ENCODE results near the gene SMG6. TPM values are rescaled to one million over a fixed set of nuclear protein-coding genes. Genes with fewer than 3 reads are reported as not detected.
"Not testable (repeated sequence)": the region's sequence is repeated elsewhere in the genome, so short reads cannot be mapped to it uniquely, and the experiment has no call there.

Gene SMG6
- polyA plus RNA-seq, 4 donors, result 15.9 to 17.1 (median 16.4) TPM

DNA sequence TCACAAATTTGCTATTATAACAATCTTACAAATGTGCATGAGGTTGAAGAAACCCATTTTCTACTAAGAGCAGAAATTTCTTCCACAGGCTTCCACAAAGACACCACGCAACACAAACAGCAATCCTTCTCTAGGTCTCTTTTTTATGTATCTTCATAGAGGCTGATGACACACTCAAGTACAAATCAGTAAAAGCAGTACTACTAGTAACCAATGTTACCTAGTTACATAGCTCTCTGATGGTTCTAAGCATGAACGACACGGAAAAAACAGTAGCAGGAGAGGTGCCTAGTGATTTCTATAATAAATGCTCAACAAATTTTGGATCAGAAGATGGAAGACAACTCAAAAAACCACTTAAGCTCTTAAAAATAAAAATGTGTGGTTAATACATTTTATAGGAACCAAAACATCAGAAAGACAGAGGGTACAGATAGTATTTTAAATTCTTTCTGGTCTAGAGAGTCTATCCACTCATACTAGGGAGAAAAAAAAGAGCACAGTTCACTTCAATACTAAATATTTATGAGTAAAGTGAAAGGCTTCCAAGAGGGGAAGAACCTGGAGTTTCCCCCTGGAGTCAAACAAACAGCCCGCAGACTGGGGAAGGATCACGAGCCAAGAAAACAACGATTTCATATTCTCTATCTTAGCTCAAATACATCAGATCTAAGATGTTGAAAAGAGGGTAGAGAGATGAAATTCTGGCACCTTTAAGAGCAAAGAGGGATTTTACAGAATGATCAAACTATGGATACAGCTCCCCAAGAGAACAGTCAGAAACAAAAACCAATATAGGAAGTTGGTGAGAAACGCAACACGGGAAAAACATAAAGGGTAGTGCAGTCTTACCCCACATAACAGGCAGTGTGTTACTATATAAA is 40.2 kb downstream of the SMG6 start:
- H3K9me3 ChIP-seq (ENCODE audit: control insufficient read depth in 2 of 2, insufficient read depth in 1 of 2, low read depth in 1 of 2, low read length in 1 of 2), result no peaks in the 10 kb centered on the region
- no peak for DNase-seq
- no peak for FAIRE-seq
- H3K27me3 ChIP-seq (ENCODE audit: control insufficient read depth in 3 of 3, insufficient read depth in 3 of 3, low read length in 3 of 3), result no peaks in the 10 kb centered on the region
- peaks cover 0 to 14% (median 2%) of the 10 kb centered on the region in 3 donors for H3K36me3 ChIP-seq (ENCODE audit: control insufficient read depth in 3 of 3, insufficient read depth in 2 of 3, low read depth in 1 of 3, low read length in 3 of 3)
- no peak overlapping the region for H3K4me3 ChIP-seq (ENCODE audit: low read depth in 1 of 3, low read length in 3 of 3)
- WGBS, 3 donors, result 62 to 86% (median 67%) methylated on average over 8 of the region's 8 CpGs
- peaks cover 0 to 8% (median 4%) of the 10 kb centered on the region in 3 donors for H3K4me1 ChIP-seq (ENCODE audit: control insufficient read depth in 3 of 3, insufficient read depth in 2 of 3, low read depth in 1 of 3, low read length in 2 of 3)
- H3K27ac ChIP-seq (ENCODE audit: low read depth in 1 of 3, low read length in 2 of 3), result peak overlapping the region; percentile 3 to 80 (median 66)

DNA sequence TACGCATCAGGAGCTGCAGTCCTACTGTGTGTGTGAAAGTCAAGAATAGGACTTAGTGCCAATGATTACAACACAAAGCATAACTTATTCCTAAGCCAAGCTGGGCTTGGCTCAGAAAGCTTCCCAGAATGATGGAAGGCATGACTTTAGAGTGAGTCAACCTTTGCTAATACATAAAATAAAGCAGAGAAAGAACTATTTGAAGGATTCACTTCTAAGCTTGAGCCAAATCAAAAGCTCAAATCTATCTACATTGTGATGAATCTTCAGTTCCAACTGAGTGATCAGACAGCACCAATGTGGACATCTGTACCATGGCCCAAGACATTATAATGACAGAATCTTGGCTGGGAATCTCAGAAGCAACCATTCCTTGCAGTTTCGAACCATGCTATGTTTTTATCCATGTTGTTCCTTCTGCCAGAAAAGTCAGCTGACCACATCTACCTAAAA is 41.4 kb downstream of the SMG6 start:
- H3K9me3 ChIP-seq (ENCODE audit: control insufficient read depth in 2 of 2, insufficient read depth in 1 of 2, low read depth in 1 of 2, low read length in 1 of 2), result no peaks in the 10 kb centered on the region
- peak overlapping the region in 1 of 3 donors; percentile 42 for H3K27ac ChIP-seq (ENCODE audit: low read depth in 1 of 3, low read length in 2 of 3)
- no peak overlapping the region for H3K4me3 ChIP-seq (ENCODE audit: low read depth in 1 of 3, low read length in 3 of 3)
- H3K4me1 ChIP-seq (ENCODE audit: control insufficient read depth in 3 of 3, insufficient read depth in 2 of 3, low read depth in 1 of 3, low read length in 2 of 3), result peaks cover 0 to 8% (median 4%) of the 10 kb centered on the region in 3 donors
- peaks cover 0 to 20% (median 2%) of the 10 kb centered on the region in 3 donors for H3K36me3 ChIP-seq (ENCODE audit: control insufficient read depth in 3 of 3, insufficient read depth in 2 of 3, low read depth in 1 of 3, low read length in 3 of 3)
- H3K27me3 ChIP-seq (ENCODE audit: control insufficient read depth in 3 of 3, insufficient read depth in 3 of 3, low read length in 3 of 3), result no peaks in the 10 kb centered on the region
- DNase-seq (no peak), FAIRE-seq (no peak)
- 86 to 98% (median 88%) methylated on average over 2 of the region's 2 CpGs for WGBS, 3 donors

DNA sequence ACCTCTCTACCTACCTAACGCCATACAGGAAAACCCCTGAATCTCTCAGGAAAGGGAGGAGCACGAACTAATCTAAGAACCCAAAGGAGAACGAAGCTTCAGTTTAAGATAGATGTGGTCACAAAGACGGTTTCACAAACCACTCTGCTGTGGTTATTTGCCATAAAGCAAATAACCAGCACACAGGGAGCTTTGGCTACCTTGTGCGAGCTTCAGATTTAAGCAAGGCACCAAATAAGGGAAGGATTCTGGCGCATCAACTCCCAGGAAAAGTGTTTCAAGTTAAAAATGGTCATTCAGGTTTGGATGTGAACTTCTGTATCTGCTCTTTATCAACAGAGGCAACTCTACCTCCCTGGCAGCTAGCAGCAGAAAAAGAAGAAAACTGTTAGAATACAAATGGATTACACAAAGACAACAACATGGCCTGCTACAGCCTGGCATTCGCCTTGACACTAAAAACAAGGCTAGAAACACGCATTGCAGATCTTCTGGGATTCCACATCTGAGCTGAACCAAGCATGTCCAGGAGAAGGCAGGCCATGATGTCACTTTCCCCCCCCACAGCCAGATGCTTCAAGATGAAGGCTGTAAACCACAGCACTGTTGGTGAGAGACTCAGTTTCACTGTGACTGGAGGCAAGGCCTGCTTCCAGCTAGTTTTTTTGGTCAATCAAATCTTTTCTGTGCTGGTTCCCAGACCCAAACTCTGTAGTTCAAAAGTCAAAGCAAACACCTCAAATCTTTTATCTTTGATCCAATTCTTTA is 43.6 kb downstream of the SMG6 start:
- FAIRE-seq (no peak), DNase-seq (no peak)
- peaks cover 0 to 18% (median 2%) of the 10 kb centered on the region in 3 donors for H3K36me3 ChIP-seq (ENCODE audit: control insufficient read depth in 3 of 3, insufficient read depth in 2 of 3, low read depth in 1 of 3, low read length in 3 of 3)
- no peaks in the 10 kb centered on the region for H3K9me3 ChIP-seq (ENCODE audit: control insufficient read depth in 2 of 2, insufficient read depth in 1 of 2, low read depth in 1 of 2, low read length in 1 of 2)
- H3K4me1 ChIP-seq (ENCODE audit: control insufficient read depth in 3 of 3, insufficient read depth in 2 of 3, low read depth in 1 of 3, low read length in 2 of 3), result peaks cover 0 to 8% (median 4%) of the 10 kb centered on the region in 3 donors
- no peak overlapping the region for H3K4me3 ChIP-seq (ENCODE audit: low read depth in 1 of 3, low read length in 3 of 3)
- H3K27ac ChIP-seq (ENCODE audit: low read depth in 1 of 3, low read length in 2 of 3), result peak overlapping the region; percentile 1 to 80 (median 3)
- WGBS, 3 donors, result 65 to 82% (median 69%) methylated on average over 8 of the region's 8 CpGs
- H3K27me3 ChIP-seq (ENCODE audit: control insufficient read depth in 3 of 3, insufficient read depth in 3 of 3, low read length in 3 of 3), result no peaks in the 10 kb centered on the region

DNA sequence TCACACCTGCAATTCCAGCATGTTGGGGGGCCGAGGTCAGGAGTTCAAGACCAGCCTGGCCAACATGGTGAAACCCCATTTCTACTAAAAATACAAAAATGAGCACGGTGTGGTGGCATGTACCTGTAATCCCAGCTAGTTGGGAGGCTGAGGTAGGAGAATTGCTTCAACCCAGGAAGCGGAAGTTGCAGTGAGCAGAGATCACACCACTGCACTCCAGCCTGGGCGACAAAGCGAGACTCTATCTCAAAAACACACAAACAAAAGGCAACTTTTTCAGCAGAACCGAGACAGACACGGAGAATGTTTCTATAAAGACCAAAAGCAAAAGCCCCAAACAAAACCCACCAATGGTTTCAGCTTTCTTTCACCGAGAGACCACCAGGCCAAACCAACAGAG is 44.8 kb downstream of the SMG6 start:
- not testable (repeated sequence) for H3K4me1 ChIP-seq (ENCODE audit: control insufficient read depth in 3 of 3, insufficient read depth in 2 of 3, low read depth in 1 of 3, low read length in 2 of 3); H3K9me3 ChIP-seq (ENCODE audit: control insufficient read depth in 2 of 2, insufficient read depth in 1 of 2, low read depth in 1 of 2, low read length in 1 of 2); DNase-seq; H3K4me3 ChIP-seq (ENCODE audit: low read depth in 1 of 3, low read length in 3 of 3); H3K27me3 ChIP-seq (ENCODE audit: control insufficient read depth in 3 of 3, insufficient read depth in 3 of 3, low read length in 3 of 3); FAIRE-seq
- peaks cover 0 to 23% (median 2%) of the 10 kb centered on the region in 3 donors for H3K36me3 ChIP-seq (ENCODE audit: control insufficient read depth in 3 of 3, insufficient read depth in 2 of 3, low read depth in 1 of 3, low read length in 3 of 3)
- peak overlapping the region in 2 of 3 donors; percentile 44 to 80 for H3K27ac ChIP-seq (ENCODE audit: low read depth in 1 of 3, low read length in 2 of 3)
- WGBS, 3 donors, result 72 to 92% (median 83%) methylated on average over 8 of the region's 8 CpGs

DNA sequence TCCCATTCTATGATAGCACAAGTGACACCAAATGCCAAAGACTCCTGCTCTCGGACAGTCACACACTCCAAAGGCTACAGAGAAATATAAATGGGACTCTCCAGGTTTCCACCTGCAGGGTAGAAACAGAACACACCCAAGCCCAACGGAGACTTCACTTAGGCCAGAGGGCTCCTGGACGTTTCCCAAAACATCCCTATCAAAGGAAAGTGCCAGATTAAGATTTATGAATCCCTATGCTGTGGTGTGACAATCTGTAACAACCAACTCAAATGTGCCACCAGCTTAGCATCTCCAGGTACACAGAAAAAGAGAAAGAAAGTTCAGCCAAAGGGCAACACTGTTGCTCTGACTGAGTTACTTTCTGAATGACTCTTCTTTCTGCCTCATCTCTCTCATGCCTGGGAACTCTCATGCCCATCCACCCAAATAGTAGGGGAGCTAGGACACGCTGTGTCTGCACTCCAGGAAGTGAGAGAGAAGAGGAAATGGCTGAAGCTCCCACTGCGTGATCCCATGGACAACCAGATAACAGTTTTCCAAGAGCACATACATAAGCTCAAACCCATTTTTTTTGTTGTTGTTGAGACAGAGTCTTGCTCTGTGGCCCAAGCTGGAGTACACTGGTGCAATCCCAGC is 49.7 kb downstream of the SMG6 start:
- no peaks in the 10 kb centered on the region for H3K9me3 ChIP-seq (ENCODE audit: control insufficient read depth in 2 of 2, insufficient read depth in 1 of 2, low read depth in 1 of 2, low read length in 1 of 2)
- H3K4me1 ChIP-seq (ENCODE audit: control insufficient read depth in 3 of 3, insufficient read depth in 2 of 3, low read depth in 1 of 3, low read length in 2 of 3), result no peaks in the 10 kb centered on the region
- no peaks in the 10 kb centered on the region for H3K27me3 ChIP-seq (ENCODE audit: control insufficient read depth in 3 of 3, insufficient read depth in 3 of 3, low read length in 3 of 3)
- WGBS, 3 donors, result 60 to 67% (median 65%) methylated on average over 5 of the region's 5 CpGs
- no peak overlapping the region for H3K4me3 ChIP-seq (ENCODE audit: low read depth in 1 of 3, low read length in 3 of 3)
- FAIRE-seq, result no peak
- peaks cover 0 to 33% (median 5%) of the 10 kb centered on the region in 3 donors for H3K36me3 ChIP-seq (ENCODE audit: control insufficient read depth in 3 of 3, insufficient read depth in 2 of 3, low read depth in 1 of 3, low read length in 3 of 3)
- no peak for DNase-seq
- peak overlapping the region in 1 of 3 donors; percentile 4 for H3K27ac ChIP-seq (ENCODE audit: low read depth in 1 of 3, low read length in 2 of 3)

DNA sequence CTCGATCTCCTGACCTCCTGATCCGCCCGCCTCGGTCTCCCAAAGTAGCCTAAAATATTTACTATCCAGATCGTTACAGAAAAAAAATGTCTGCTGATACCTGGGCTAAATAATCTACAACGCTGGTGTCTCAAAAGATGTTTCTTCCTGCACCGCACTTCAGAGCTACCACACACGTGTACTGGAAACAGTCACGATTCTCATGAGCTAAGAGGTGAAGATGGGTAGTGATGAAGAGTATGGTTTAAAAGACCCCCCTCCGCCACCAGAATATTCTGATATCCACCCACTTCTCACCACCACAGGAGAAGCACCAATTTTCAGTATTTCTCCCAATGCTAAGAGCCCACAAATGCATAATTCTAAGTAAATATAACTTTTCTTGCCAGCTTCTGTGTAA is 50.2 kb downstream of the SMG6 start:
- peak overlapping the region in 1 of 3 donors; percentile 4 for H3K27ac ChIP-seq (ENCODE audit: low read depth in 1 of 3, low read length in 2 of 3)
- no peak overlapping the region for H3K4me3 ChIP-seq (ENCODE audit: low read depth in 1 of 3, low read length in 3 of 3)
- no peaks in the 10 kb centered on the region for H3K27me3 ChIP-seq (ENCODE audit: control insufficient read depth in 3 of 3, insufficient read depth in 3 of 3, low read length in 3 of 3)
- 84 to 88% (median 86%) methylated on average over 10 of the region's 10 CpGs for WGBS, 3 donors
- FAIRE-seq (no peak), DNase-seq (no peak)
- peaks cover 0 to 31% (median 5%) of the 10 kb centered on the region in 3 donors for H3K36me3 ChIP-seq (ENCODE audit: control insufficient read depth in 3 of 3, insufficient read depth in 2 of 3, low read depth in 1 of 3, low read length in 3 of 3)
- no peaks in the 10 kb centered on the region for H3K9me3 ChIP-seq (ENCODE audit: control insufficient read depth in 2 of 2, insufficient read depth in 1 of 2, low read depth in 1 of 2, low read length in 1 of 2)
- H3K4me1 ChIP-seq (ENCODE audit: control insufficient read depth in 3 of 3, insufficient read depth in 2 of 3, low read depth in 1 of 3, low read length in 2 of 3), result no peaks in the 10 kb centered on the region

DNA sequence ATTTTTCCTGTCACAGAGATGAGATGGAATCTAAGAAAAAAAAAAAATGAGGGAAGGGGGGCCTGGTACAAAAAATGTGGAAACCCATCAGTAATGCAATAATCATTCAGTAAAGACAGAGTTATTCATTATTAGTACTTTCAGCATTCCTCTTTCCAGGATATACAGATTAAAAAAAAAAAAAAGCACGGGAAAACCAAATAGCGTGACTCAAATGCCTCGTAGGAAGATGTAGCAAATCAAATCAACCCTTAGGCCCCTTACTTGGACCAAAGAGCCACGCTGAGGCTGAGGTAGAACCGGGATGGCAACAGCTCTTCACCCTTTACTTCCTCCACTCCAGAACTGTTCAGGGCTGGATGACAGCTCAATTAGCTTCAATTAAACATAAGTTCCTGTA is 52.5 kb downstream of the SMG6 start:
- DNase-seq, result no peak
- Histone ChIP-seq H3K27me3 (ENCODE audit: control insufficient read depth in 3 of 3, insufficient read depth in 3 of 3, low read length in 3 of 3) (no peaks in the 10 kb centered on the region), H3K4me1 (ENCODE audit: control insufficient read depth in 3 of 3, insufficient read depth in 2 of 3, low read depth in 1 of 3, low read length in 2 of 3) (no peaks in the 10 kb centered on the region), H3K36me3 (ENCODE audit: control insufficient read depth in 3 of 3, insufficient read depth in 2 of 3, low read depth in 1 of 3, low read length in 3 of 3) (peaks cover 0 to 21% (median 5%) of the 10 kb centered on the region in 3 donors), H3K9me3 (ENCODE audit: control insufficient read depth in 2 of 2, insufficient read depth in 1 of 2, low read depth in 1 of 2, low read length in 1 of 2) (no peaks in the 10 kb centered on the region), H3K4me3 (ENCODE audit: low read depth in 1 of 3, low read length in 3 of 3) (no peak overlapping the region), H3K27ac (ENCODE audit: low read depth in 1 of 3, low read length in 2 of 3) (no peak overlapping the region)
- no peak for FAIRE-seq
- 75 to 90% (median 87%) methylated on average over 5 of the region's 5 CpGs for WGBS, 3 donors
